Peyer's patch (tissue), 4 donors: Measurements from ENCODE around the gene SSX2IP.

Experiments used
- CTCF ChIP-seq, 6 experiments: fragments of 450-650 bp in 4 of 6; fragments of 200-600 bp in 2 of 6; sonication (generic) in 1 of 6; IDR thresholded peaks; one replicate each; pipeline ENCODE4 v1.5.1; 2017 to 2019; ENCODE audit warnings: antibody characterized with exemption in 6 of 6, mild to moderate bottlenecking in 3 of 6, moderate library complexity in 1 of 6
- POLR2A ChIP-seq, 2 donors: fragments of 450-650 bp; IDR thresholded peaks; one replicate each; pipeline ENCODE4 v1.5.1; 2017; ENCODE audit warnings: antibody characterized with exemption in 2 of 2, mild to moderate bottlenecking in 2 of 2, moderate library complexity in 2 of 2

- TF ChIP-seq CTCF (IDR thresholded peaks at IDR 0.05): no peak
- TF ChIP-seq POLR2A (IDR thresholded peaks at IDR 0.05): no peak
These were observed 14.6 kb downstream of the SSX2IP start for GRCh38 chr1:84675631-84676030.
